HPDE6-E6E7 (cell line): ENCODE measurements around the gene SYK.
"Not testable (repeated sequence)": the region's sequence is repeated elsewhere in the genome, so short reads cannot be mapped to it uniquely, and the experiment has no call there.

Experiments
- DNase-seq: peaks from one replicate; pipeline ENCODE4 v3.0.0; 2011; ENCODE audit warnings: missing footprints; ENCODE audit errors: extremely low spot score

Gene SYK

GRCh38 chr9:90880669-90881068 lies 79.0 kb downstream of the SYK start:
- no peak for DNase-seq

GRCh38 chr9:90881648-90882047 lies 80.0 kb downstream of the SYK start:
- DNase-seq = no peak

GRCh38 chr9:90882991-90883600 lies 81.5 kb downstream of the SYK start:
- DNase-seq = no peak

GRCh38 chr9:90883661-90884060 lies 82.0 kb downstream of the SYK start:
- DNase-seq = no peak

- DNase-seq = no peak
Observed at GRCh38 chr9:90884178-90884577, 82.6 kb downstream of the SYK start.

GRCh38 chr9:90886868-90887267 lies 85.2 kb downstream of the SYK start:
- DNase-seq = not testable (repeated sequence)

GRCh38 chr9:90888941-90889340 lies 87.3 kb downstream of the SYK start:
- DNase-seq = no peak

- no peak for DNase-seq
Observed at GRCh38 chr9:90890146-90890810, 88.7 kb downstream of the SYK start.

GRCh38 chr9:90891308-90892040 lies 89.9 kb downstream of the SYK start:
- DNase-seq = no peak

GRCh38 chr9:90892918-90893317 lies 91.3 kb downstream of the SYK start:
- DNase-seq = no peak

- no peak for DNase-seq
Observed at GRCh38 chr9:90893706-90894105, 92.1 kb downstream of the SYK start.

- DNase-seq = no peak
Observed at GRCh38 chr9:90894986-90895687, 93.5 kb downstream of the SYK start.

GRCh38 chr9:90895786-90896185 lies 94.2 kb downstream of the SYK start:
- no peak for DNase-seq

GRCh38 chr9:90896231-90896630 lies 94.6 kb downstream of the SYK start:
- no peak for DNase-seq

- no peak for DNase-seq
Observed at GRCh38 chr9:90898228-90898627, 96.6 kb downstream of the SYK start.

- no peak for DNase-seq
Observed at GRCh38 chr9:90899287-90899686, 97.7 kb downstream of the SYK start.

- DNase-seq = no peak
Observed at GRCh38 chr9:90900130-90900529, 98.5 kb downstream of the SYK start.

GRCh38 chr9:90901933-90902332 lies 100.3 kb downstream of the SYK start:
- no peak for DNase-seq

- DNase-seq = no peak
Observed at GRCh38 chr9:90903766-90904424, 102.3 kb downstream of the SYK start.

GRCh38 chr9:90904706-90905478 lies 103.3 kb downstream of the SYK start:
- no peak for DNase-seq

- DNase-seq = no peak
Observed at GRCh38 chr9:90905822-90906221, 104.2 kb downstream of the SYK start.
